ENCODE data around the gene LPCAT3. TPM values are rescaled to one million over a fixed set of nuclear protein-coding genes. Genes with fewer than 3 reads are reported as not detected.

LPCAT3 gene
- total RNA-seq, 1 donor from 2014 or later: 14.9 TPM

DNA sequence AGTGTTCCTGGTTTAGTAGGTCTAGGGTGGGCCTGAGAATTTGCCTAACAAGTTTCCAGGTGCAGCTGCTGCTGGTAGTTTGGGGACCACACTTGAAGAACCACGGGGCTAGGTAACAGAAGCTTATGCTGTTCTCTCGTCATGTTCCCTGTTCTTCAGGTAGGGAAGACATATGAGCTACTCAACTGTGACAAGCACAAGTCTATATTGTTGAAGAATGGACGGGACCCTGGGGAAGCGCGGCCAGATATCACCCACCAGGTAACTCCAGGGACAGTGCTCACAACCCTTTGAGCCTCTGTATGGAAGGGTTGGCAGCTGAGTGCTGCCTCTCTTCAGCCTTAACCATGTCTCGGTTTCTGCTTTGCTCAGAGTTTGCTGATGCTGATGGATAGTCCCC, 44.1 kb downstream of the LPCAT3 start:
- DNase-seq (ENCODE audit: low read depth): no peak
- TF ChIP-seq CTCF (conservative IDR thresholded peaks at IDR 0.05; ENCODE audit: low read depth, low read length): no peak
- no peak overlapping the region for H3K4me3 ChIP-seq (ENCODE audit: low read depth, low read length)

DNA sequence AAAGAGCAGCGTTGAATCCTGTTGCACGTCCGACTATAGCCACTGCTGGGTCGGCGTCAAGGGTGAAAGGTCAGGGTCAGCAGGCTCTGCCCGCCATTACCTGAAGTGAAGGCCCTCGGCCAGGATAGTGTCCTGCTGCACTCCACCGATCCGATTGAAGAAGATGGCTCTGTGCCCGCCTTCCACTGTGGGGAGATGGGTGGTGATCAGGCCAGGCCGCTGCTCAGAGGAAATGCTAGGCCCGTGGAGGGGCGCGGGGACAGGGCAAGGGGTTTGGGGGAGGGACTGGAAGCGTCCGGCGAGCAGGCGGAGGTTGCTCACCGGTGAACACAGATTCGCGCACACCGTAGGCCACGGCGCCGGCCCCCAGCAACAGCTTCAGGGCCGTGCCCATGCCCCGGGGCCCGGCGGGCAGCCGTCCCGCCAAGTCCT, 48.2 kb downstream of the LPCAT3 start:
- no peak for DNase-seq (ENCODE audit: low read depth)
- H3K4me3 ChIP-seq (ENCODE audit: low read depth, low read length): peak overlapping the region; percentile 99
- no peak for TF ChIP-seq CTCF (conservative IDR thresholded peaks at IDR 0.05; ENCODE audit: low read depth, low read length)

- no peak overlapping the region for H3K4me3 ChIP-seq (ENCODE audit: low read depth, low read length)
- TF ChIP-seq CTCF (conservative IDR thresholded peaks at IDR 0.05; ENCODE audit: low read depth, low read length): no peak
- no peak for DNase-seq (ENCODE audit: low read depth)
These were observed 49.9 kb downstream of the LPCAT3 start for GRCh38 chr12:6968426-6968825.

DNA sequence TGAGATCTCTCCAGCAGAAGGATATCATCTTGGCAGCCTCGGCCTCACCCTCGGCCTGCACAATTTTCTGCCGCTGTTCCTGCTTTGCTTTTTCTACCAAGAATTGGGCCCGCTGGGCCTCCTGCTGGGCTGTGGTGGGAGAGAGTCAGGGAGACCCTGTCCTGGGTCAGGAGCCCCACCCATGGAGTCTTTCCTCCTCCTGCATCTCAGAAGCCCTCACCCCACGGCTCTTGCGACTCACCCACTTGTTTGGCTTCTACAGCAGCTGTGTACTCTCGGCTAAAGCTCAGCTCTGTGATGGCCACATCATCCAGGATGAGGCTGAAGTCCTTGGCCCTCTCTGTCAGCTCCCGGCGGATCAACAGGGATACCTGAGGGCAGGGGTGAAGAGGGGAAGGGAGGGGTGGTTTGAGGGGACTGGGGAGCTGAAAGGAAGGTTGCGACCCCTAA, 50.6 kb downstream of the LPCAT3 start:
- no peak for DNase-seq (ENCODE audit: low read depth)
- TF ChIP-seq CTCF (conservative IDR thresholded peaks at IDR 0.05; ENCODE audit: low read depth, low read length): no peak
- H3K4me3 ChIP-seq (ENCODE audit: low read depth, low read length): no peak overlapping the region

DNA sequence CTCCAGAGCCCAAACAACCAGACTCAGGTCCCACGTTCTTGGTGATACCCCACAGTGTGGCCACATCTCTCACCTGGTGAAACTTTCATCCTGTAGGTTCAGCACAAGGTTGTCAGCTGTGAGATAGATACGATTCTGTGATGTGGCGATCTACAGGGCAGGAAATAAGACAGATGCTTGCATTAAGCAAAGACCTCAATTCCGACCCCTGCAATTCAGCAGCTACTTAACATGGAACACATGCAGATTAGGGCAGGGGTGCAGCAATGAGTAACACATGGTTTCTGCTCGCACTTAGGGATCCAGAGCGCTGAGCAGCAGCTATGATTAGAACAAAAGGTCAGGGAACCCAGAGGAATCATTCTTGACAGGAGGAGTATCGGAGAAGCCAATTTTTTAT, 51.9 kb downstream of the LPCAT3 start:
- TF ChIP-seq CTCF (conservative IDR thresholded peaks at IDR 0.05; ENCODE audit: low read depth, low read length): no peak
- DNase-seq (ENCODE audit: low read depth): no peak
- no peak overlapping the region for H3K4me3 ChIP-seq (ENCODE audit: low read depth, low read length)

- TF ChIP-seq CTCF (conservative IDR thresholded peaks at IDR 0.05; ENCODE audit: low read depth, low read length): no peak
- no peak overlapping the region for H3K4me3 ChIP-seq (ENCODE audit: low read depth, low read length)
- no peak for DNase-seq (ENCODE audit: low read depth)
These were observed 52.6 kb downstream of the LPCAT3 start for GRCh38 chr12:6965714-6966113.

- TF ChIP-seq CTCF (conservative IDR thresholded peaks at IDR 0.05; ENCODE audit: low read depth, low read length): peak; percentile 90
- H3K4me3 ChIP-seq (ENCODE audit: low read depth, low read length): no peak overlapping the region
- DNase-seq (ENCODE audit: low read depth): no peak
These were observed 53.1 kb downstream of the LPCAT3 start for GRCh38 chr12:6965026-6965661.

Measured in epithelial cell of proximal tubule (primary cell).